NCI-H226 (cell line): ENCODE results near the gene FLT3LG.
"Not testable (repeated sequence)": the region's sequence is repeated elsewhere in the genome, so short reads cannot be mapped to it uniquely, and the experiment has no call there.

Experiments used
- DNase-seq: peaks from one replicate; pipeline ENCODE4 v3.0.0-alpha.2; 2015

The FLT3LG gene

DNA sequence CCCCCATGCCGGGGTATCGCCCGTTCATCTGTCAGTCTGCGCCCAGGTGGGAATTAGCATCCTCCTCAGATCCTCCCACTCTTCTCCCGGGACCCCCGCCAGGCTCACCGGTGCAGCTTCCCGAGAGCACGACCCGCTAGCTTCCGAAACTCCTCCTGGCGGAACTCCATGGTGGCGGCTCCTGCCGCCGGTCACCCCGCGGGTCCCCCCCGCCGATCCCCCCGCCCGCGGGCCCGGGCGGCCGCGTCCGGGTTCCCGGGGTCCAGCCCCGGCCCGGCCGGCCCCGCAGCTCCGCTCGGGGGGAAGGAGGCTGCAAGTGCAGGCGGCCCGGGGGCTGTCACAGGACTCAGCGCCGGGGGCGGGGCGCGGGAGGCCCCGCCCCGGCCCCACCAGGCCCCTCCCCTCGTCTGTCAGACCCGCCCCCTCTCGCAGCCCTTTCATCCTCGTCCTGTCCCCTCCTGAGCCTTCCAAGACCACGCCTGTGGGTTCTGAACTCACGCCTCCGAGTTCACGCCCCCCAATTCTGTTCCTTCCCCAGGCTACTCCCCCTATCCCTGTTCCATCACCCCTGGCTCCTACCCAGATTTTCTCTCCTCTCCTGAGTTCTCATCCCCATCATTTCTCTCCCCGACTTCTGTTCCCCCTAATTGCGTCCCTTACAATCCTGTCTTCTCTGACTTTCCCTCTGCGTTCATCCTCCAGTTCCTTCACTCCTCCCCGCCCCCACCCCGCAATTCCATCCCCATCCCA is 32.6 kb upstream of the FLT3LG start, which contains the start of gene SLC17A7:
Gene SLC17A7 (minus strand): TSS at position 318 of the 750 bp plus-strand sequence. CDS start 148 bp downstream, at position 170.
- DNase-seq, result no peak

DNA sequence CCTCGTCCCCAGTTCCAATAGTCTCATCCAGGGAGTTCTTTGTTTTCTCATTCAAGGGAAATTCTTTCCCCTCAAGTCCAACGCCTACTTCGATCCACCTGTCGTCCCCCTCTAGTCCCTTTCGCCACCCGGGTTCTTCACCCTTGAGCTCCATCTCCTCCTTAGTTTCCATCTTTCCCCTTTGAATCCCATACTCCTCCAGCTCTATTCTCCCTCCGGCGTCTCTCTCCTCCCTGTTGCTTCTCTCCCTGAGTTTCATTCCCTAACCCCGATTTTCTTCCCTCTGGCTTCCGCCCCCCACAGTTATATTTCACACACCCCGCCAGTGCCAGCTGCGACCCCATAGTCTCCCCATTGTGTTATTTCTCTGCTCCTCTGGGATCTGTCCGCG is 32.1 kb upstream of the FLT3LG start:
- DNase-seq, result no peak

DNA sequence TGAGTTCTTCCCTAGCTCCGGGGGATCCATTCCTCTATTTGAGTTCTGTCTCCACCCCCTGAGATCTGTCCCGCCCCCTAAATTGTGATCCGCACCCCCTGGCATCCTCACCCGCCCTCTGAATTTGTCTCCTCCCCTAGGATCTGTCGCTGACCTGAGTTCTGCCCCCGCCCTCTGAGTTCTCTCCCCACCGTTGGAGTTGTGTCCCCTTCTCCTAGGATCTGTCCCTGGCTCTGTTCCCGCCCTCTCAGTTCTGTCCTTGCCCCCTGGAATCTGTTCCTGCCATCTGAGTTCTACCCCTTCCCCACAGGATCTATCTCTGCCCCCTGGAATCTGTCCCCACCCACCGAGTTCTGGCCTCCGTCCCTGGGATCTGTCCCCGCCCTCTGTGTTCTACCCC is 31.7 kb upstream of the FLT3LG start:
- DNase-seq, result no peak

DNA sequence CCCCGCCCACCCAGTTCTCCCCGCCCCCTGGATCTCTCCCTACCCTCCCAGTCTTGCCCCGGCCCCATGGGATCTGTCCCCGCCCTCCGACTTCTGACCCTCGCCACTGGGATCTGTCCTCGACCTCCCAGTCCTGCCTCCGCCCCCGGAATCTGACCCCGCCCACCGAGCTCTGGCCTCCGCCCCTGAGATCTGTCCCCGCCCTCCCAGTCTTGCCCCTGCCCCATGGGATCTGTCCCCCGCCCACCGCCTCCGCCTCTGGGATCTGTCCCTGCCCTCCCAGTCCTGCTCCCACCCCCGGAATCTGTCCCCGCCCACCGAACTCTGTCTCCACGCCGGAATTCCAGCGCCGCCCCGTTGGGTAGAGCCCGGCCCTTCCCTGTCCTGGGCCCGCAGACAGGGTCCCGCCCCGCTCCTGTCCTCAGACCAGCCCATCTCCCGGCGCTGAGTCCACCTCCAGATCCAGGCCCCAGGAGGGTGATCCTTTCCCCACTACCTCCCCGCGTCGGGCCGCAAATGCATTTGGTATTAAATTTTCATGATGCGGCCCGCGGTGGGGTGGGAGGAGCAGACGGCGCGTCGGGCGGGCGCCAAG is 31.1 kb upstream of the FLT3LG start:
- peak; percentile 88 for DNase-seq

DNA sequence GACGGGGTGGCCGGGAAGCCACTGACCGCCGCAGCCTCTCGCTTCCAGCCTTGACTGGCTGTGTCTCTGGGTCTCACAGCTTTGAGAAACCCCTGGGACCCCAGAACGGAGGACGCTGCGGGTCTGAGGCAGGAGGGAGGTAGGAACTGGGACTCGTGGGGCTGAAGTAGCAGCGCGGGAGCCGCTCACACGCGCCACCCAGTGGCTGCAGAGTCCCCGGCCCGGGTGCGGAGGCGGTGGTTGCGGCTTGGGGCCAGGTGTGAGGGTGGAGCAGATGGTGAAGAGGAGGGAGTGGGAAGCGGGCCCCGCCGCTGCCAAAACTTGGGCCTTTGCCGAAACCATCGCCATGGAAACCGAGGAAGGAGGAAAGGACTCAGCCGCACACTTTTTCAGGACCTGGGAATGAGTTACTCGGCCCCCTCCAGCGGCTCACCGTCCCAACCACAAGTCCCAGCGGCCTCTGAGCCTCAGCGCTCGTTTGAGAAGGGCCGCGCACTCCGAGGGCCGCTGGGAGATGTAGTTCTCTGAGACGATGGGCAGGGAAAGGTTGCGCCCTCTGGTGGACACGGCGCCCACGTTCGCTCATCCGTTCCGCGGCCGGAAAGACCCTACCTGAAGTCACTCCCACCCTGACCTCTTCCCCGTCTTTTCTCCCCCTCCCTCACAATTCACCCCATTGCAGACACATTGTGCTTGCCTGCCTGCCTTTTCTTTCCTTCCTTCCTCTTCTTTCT is 30.5 kb upstream of the FLT3LG start:
- DNase-seq, result peak; percentile 91

DNA sequence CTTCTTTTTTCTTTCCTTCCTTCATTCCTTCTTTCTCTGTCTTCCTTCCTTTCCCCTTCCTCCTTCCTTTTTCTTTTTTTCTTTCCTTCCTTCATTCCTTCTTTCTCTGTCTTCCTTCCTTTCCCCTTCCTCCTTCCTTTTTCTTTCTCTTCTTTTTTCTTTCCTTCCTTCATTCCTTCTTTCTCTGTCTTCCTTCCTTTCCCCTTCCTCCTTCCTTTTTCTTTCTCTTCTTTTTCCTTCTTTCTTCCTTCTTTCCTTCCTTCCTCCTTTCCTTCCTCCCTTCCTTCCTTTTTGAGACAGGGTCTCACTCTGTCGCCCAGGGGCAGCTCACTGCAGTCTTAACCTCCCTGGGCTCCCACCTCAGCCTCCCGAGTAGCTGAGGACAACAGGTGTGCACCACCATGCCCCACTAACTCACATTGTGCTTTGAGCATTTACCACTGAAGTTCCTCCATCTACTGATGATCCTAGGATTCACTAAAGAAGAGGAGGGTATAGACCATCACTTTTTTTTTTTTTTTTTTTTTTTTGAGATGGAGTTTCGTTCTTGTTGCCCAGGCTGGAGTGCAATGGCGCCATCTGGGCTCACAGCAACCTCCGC is 29.8 kb upstream of the FLT3LG start:
- DNase-seq, result not testable (repeated sequence)

DNA sequence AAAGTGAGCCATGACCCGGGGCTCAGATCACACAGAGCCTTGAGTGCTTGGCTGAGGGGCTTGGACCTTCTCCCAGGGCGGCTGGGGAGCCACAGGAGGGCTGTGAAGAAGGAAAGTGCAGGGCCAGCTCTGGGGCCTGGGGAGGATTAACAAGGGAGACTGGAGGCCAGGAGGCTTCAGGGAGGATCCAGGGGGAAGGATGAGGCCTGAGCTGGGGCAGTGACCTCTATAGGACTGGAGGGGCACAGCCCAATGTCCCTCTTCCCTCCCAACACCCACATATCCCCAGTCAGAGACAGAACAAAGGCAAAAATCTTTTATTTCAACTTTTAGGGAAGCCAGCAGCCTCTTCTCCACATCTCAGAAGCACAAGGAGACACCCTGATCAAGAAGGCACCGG is 28.0 kb upstream of the FLT3LG start:
- DNase-seq, result no peak

DNA sequence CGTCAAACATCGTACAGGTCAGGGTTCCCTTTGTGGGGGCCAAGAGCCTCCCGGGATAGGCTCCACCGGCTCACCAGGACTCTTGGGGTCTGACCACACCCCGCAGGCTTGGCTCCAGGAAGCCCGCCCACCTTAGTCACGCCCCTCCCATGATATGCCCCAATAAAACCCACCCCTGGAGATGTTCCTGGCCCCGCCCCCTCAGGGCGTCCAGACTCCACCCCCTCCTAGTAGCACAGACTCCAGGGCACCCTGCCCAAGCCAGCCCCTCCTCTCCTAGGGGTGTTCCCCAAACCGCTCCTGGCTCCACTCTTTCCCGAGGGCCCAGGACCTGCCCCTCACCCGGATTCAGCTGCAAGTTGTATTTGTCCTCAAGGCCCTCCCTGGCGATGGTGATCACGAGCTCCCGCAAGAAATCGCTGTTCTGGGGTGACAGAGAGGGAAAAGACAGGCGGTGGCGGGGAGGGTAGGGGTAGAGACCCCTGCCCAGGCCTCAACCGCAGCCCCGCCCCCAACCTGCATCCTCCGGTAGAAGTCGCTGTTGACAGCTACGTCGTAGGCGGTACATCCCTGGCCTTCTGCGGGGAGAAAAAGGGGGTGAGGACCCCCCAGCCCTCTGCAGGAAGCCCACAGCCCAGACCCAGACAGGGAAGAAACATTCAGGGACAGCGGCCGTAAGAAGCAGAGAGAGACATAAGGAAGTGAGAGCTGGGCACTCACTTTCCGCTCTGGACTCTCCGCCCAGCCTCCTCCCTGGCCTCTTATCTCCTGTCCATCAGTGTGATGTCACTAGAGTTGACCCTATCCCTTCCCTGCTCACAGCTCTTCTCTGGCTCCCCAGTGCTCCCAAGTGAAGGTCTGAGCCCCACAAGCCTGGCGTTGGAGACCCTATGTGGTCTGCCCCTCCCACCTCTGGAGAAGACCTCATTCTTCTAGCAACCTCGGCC is 26.3 kb upstream of the FLT3LG start:
- peak; percentile 25 for DNase-seq

DNA sequence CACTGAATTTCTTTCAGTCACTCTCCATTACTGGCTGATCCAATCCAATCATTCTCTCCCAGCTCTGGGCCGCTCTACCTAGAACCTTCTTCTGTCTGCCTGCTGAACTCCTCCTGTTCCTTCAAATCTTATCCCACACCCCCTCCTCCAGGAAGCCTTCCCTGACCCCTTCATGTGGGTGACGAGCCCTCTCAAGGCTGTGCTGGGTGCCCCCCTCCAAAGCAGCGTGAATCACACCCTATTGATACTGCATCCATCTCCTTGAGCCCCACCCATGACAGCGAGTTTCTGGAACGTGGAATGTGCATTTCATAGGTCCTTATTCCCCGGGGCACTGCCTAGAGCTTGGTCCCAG is 25.6 kb upstream of the FLT3LG start:
- DNase-seq, result no peak

DNA sequence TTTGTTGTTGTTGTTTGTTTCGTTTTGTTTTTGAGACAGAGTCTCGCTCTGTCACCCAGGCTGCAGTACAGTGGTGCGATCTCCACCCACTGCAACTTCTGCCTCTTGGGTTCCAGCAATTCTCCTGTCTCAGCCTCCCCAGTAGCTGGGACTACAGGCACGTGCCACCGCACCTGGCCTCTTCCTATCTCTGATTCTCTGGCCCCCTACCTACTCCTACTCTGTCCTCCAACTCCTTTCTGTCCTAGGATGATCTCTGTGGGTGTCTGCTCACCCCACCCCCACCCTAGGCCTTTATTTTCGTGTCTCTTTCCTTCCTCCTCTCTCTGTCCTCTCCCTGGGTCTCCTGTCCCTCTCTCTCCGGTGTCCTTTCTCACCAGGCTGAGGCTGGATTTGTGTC is 23.6 kb upstream of the FLT3LG start:
- DNase-seq, result no peak

DNA sequence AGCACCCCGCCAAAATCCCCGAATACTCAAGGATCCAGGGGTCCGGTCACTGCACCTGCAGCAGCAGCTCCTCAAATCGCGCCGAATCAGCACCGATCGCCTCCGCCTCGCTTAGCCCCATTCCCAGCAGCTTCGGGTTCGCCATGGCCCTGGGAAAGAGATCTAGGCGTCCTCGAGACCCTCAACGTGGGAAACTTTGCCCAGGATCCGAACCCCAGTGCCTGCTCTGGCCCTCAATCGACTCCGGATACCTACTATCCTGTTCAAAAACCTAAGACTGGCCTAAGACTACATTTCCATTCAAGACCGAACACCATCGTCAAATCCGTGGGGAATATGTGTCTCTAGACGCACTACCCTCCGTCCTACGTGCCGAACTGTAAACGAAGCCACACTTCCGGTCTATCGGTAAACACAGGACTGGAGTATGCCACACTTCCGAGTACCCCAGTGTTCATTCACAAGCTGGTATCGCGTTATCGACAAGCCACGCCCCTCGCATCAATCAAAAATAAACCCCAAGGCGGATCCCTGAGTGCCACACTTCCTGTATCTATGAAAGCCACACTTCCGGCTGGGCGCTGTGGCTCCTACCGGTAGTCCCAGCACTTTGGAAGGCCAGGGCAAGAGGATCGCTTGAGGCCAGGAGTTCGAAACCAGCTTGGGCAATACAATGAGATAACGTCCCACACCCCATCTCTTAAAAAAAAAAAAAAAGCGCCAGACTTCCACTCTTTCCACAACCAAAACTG is 22.4 kb upstream of the FLT3LG start, which contains the start of gene PIH1D1:
Gene PIH1D1 (minus strand): TSS at position 385 of the 752 bp plus-strand sequence. CDS start 240 bp downstream, at position 145.
- peak; percentile 97 for DNase-seq

DNA sequence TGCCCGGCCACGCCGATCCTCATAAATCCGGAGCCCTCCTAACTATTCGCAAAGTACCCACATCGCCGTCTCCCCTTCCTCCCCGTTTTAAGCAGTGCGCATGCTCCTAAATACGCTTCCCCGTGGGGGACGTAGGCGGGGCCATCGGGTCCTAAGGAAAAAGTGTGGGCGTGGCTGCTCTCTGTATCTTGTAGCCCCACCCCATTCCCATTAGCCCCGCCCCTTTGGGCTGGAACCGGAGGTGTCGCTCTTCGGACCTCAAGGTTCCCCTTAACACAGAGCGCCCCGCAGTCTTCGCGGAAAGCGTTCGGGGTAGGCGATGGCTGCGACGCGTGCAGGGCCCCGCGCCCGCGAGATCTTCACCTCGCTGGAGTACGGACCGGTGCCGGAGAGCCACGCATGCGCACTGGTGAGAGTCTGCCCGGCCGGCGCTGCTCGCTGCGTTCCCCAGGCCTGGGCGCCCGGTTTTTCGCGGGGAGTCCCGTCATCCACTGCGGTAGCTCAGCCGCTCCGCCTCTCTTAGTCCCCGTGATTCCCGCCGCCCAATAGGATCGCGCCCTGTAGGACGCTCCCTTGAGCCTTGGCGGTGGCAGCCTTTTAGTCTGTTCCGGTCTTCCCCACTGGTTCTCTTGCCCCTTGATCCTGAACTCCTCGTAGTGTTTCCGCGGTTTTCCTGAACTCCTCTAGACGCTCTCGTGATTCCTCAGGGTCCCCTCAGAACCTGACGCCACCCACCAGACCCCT is 20.8 kb upstream of the FLT3LG start, which contains the start of gene ALDH16A1:
Gene ALDH16A1 (plus strand): TSS at position 213 of the 744 bp plus-strand sequence. CDS start 107 bp downstream, at position 320.
- DNase-seq, result peak; percentile 96

DNA sequence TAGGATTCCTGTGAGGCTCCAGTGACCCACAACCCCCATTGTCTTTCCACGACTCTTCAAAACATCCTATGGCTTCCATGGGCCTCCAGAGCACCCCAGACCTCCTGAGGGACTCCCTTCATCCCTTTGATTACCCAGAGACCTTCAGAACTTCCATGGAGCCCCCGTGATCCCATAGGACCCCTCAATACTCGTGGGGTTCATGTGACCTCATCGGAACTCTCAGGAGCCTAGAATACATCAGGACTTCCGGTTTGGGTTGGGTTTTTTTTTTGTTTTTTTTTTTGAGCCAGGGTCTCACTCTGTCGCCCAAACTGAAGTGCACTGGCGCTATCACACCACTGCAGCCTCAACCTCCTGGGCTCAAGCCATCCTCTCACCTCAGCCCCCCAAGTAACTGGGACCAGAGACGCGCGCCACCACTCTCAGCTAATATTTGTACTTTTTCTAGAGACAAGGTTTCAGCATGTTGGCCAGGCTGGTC is 20.2 kb upstream of the FLT3LG start:
- no peak for DNase-seq

DNA sequence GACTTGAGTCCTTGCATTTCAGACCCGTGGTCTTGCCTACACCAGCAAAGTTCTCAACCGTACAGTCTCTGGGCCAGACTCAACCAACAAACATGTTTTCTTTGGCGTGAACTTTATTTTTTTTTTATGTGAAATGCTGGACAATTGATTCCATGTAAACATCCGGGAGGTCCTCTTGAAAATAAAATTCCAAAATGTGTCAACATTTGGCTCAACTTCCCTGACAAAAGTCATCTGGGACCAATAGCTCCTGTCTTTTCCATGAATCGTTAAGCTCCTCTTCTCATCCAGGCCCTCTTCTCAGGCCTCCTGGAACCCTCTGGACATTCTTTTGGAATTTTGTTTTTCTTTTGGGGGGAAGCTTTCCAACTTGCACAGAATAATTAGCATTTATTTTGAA is 18.2 kb upstream of the FLT3LG start:
- no peak for DNase-seq

DNA sequence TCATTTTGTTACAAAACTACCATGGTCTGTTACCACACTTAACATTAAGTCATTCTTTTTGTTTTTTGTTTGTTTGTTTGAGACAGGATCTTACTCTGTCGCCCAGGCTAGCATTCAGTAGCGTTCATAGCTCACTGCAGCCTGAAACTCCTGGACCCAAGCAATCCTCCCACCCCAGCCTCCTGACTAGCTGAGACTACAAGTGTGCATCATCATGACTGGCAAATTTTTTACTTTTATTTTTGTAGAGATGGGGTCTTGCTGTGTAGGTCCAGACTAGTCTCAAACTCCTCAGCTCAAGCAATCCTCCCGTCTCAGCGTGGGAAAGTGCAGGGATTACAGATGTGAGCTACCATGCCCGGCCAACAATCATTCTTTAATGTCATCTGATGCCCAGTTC is 17.7 kb upstream of the FLT3LG start:
- no peak for DNase-seq

DNA sequence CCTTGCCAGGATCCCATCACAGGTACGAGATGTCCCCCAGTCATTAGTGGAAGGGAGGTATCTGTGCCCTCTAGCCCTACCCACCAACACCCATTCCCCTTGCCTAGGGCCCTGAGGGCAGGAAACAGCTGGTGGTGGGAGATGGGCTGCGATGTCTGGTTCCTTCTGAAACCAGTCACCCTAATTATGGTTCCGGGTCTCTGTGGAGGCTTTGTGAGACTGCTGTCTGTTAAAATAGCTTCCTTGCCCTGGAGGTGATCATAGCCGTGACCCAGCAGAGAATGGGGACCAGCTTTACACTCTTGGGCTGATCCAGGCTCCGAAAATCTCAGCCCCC is 15.5 kb upstream of the FLT3LG start:
- no peak for DNase-seq

DNA sequence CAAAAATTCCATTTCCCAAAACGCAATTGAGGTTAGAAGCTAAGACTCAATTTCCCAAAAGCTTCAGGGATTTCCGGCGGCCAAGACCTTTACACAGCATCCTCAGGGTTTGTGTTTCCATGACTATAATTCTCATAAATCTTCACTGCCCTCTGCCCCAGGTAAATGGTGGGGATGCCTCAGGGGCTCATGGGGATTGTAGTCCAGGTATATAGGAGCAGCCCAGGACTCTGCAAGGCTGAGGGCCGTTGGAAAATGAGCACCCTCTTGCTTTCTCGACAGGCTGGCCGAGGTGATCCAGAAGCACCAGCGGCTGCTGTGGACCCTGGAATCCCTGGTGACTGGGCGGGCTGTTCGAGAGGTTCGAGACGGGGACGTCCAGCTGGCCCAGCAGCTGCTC is 14.6 kb upstream of the FLT3LG start:
- no peak for DNase-seq

DNA sequence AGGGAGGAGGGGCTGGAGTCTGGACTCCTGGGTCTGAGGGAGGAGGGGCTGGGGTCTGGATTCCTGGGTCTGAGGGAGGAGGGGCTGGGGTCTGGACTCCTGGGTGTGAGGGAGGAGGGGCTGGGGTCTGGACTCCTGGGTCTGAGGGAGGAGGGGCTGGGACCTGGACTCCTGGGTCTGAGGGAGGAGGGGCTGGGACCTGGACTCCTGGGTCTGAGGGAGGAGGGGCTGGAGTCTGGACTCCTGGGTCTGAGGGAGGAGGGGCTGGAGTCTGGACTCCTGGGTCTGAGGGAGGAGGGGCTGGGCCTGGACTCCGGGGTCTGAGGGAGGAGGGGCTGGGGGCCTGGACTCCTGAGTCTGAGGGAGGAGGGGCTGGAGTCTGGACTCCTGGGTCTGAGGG is 12.9 kb upstream of the FLT3LG start:
- not testable (repeated sequence) for DNase-seq

DNA sequence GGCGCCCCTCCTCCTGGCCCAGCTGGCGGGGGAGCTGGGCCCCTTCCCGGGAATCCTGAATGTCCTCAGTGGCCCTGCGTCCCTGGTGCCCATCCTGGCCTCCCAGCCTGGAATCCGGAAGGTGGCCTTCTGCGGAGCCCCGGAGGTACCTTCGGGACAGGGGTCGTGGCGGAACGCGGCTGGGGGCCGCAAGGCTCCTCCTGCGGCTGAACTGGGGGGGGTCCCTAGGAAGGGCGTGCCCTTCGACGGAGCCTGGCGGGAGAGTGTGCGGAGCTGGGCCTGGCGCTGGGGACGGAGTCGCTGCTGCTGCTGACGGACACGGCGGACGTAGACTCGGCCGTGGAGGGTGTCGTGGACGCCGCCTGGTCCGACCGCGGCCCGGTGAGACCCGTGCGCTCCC is 12.4 kb upstream of the FLT3LG start:
- no peak for DNase-seq

DNA sequence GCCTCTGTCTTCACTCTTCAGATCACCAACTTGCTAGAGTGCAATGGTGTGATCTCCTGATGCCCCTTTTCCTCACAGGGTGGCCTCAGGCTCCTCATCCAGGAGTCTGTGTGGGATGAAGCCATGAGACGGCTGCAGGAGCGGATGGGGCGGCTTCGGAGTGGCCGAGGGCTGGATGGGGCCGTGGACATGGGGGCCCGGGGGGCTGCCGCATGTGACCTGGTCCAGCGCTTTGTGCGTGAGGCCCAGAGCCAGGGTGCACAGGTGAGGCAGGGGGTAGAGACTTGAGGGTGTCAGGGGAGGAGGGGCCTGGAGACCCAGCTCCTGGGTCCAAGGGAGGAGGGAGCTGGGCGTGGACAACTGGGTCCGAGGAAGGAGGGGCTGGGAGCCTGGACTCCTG is 11.5 kb upstream of the FLT3LG start:
- no peak for DNase-seq
